Motor neuron (in vitro differentiated cells): ENCODE results near the gene THY1. TPM values are rescaled to one million over a fixed set of nuclear protein-coding genes. Genes with fewer than 3 reads are reported as not detected.
A peak's percentile ranks its signal among the peaks of the same experiment; 100 is the strongest.

ENCODE experiments used
- ATAC-seq, 8 experiments: fragments of 200-7000 bp; cut with Tn5 transposase; replicated peaks in 6 of 8; 2 replicates each; pipeline ENCODE4 v1.8.0; 2021; ENCODE audit warnings: mild to moderate bottlenecking in 8 of 8, moderate library complexity in 8 of 8
- H3K27ac ChIP-seq, 2 donors: fragments of 250-450 bp; sonication (Bioruptor Pico); 2 replicates each; pipeline ENCODE4 v1.9.0; 2021; ENCODE audit warnings: antibody characterized with exemption in 2 of 2, mild to moderate bottlenecking in 2 of 2, moderate library complexity in 1 of 2
- H3K4me1 ChIP-seq, 2 donors: fragments of 250-450 bp; sonication (Bioruptor Pico); replicated peaks in 1 of 2; 2 replicates each; pipeline ENCODE4 v1.6.1; 2021; ENCODE audit warnings: antibody characterized with exemption in 2 of 2, mild to moderate bottlenecking in 2 of 2, moderate library complexity in 1 of 2
- H3K4me3 ChIP-seq, 5 donors: fragments of 250-450 bp; sonication (Bioruptor Pico); 2 replicates each; pipeline ENCODE4 v1.9.0; 2021; ENCODE audit warnings: antibody characterized with exemption in 5 of 5, mild to moderate bottlenecking in 5 of 5, moderate library complexity in 4 of 5
- WGBS, 10 experiments: fragments of 450-650 bp; shearing (Covaris generic); methylation state at CpG; one replicate each; pipeline ENCODE4 v1.0.0; 2022; 5-methylcytosine and 5-hydroxymethylcytosine counted together
- in situ Hi-C, 9 experiments: fragments of 400-800 bp; cut with MboI; loops; one replicate each; pipeline ENCODE4 v1.15.0; 2021; ENCODE audit warnings: low sequenced_read_pairs in 9 of 9, low pct_unique_long_range_greater_than_20kb in 2 of 9; ENCODE audit not compliant: unreplicated experiment in 9 of 9
- total RNA-seq, 8 experiments: library from RNA; unstranded; fragments of 300-600 nt; gene quantifications; 2 replicates each; pipeline versions ENCODE4 v1.2.3 to v1.2.4, GENCODE V29; 2022

THY1 gene
- total RNA-seq, 8 experiments from 2014 or later, result 19.8 to 575 (median 31.3) TPM

DNA sequence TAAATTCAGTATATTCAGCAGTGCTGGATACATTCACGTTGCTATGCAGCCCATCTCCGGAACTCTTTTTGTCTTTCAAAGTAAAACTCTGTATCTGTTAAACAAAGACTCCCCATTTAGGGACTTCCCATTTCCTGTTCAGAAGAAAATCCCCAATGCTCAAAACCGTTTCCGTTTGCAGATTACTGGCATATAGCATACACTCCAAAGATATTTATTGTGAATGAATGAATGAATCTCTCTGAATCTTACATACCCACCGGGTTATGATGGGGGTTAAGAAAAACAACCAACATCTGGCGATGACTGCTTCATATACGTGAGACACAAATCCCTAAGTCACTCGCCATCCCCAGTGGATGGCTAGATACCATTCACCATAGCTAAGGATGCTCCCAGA, 1.6 kb downstream of the THY1 start:
- 2 to 35% (median 13%) methylated on average over 1 to 8 of the region's 8 CpGs for WGBS, 10 experiments
- peak overlapping the region; percentile 52 to 86 (median 57) for H3K4me3 ChIP-seq
- in situ Hi-C loops, result no loop called here
- ATAC-seq, result no peak
- H3K4me1 ChIP-seq, result peaks cover 12% of the 10 kb centered on the region in 2 donors
- peak overlapping the region in 1 of 2 donors; percentile 59 for H3K27ac ChIP-seq

DNA sequence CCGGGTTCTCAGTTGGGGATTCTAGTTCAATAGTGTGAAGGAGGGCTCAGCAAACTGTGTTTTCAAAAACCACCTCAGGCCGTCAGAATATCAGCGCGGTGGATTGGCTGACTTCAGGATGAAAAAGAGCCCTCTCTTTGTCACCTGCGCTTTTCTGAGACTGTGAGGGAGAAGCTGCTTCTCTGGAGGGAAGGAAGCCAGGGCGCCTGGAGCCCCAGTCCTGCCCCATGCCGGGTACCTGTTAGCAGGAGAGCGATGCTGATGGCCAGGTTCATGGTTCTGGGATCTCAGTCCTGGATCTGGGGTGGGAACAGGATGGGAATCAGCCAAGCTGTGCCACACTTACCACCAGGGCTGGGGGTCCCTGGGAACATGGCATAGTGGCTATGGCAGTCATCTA, 2.3 kb downstream of the THY1 start:
- H3K4me3 ChIP-seq, result peak overlapping the region in 2 of 5 donors; percentile 52 to 57
- no peak for ATAC-seq
- no peak overlapping the region for H3K27ac ChIP-seq
- H3K4me1 ChIP-seq, result peaks cover 12% of the 10 kb centered on the region in 2 donors
- 69 to 100% (median 81%) methylated on average over 1 to 7 of the region's 8 CpGs; no CpG with 5 or more reads in 3 of the 10 experiments for WGBS, 10 experiments
- in situ Hi-C loops, result no loop called here

DNA sequence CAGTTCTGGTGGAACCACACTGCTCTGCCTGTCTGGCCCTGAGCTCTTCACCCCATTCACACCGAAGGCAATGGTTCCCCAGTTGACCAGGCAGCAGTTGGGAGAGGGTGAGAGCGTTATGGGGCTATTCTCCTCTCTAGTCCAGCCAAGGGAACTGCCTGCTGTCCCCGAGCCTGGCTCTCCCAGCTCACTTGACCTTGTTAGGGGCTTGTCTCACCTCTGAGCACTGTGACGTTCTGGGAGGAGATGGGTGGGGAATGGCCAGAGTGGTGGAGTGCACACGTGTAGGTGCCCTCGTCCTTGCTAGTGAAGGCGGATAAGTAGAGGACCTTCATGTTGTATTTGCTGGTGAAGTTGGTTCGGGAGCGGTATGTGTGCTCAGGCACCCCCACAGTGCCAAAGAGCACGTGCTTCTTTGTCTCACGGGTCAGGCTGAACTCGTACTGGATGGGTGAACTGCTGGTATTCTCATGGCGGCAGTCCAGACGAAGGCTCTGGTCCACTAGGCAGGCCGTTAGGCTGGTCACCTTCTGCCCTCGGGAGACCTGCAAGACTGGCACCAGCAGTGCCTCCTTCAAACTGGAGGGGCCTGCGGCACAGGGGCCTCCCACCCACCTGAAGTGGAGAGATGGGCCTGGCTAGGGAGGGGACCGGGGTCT, 3.0 kb downstream of the THY1 start:
- Histone ChIP-seq H3K27ac (no peak overlapping the region), H3K4me1 (peaks cover 12% of the 10 kb centered on the region in 2 donors), H3K4me3 (no peak overlapping the region)
- in situ Hi-C loops, result no loop called here
- WGBS, 10 experiments, result 40 to 100% (median 94%) methylated on average over 1 to 12 of the region's 18 CpGs; no CpG with 5 or more reads in 7 of the 10 experiments
- no peak for ATAC-seq

DNA sequence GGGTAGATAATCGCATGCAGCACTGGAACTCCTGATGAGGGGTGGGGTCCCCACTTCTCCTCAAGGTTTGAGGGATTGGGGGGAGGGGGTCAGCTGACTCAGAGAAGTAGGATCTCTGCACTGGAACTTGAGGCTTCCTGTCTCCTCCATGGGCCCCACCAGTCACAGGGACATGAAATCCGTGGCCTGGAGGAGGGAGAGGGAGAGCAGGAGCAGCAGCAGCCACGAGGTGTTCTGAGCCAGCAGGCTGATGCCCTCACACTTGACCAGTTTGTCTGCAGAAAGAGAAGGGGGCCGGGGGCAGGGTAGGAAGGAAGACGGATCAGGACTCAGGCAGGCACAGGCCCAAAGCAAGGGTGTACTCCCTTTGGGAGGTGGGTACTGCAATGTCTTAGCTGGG, 3.7 kb downstream of the THY1 start:
- ATAC-seq, result no peak
- Histone ChIP-seq H3K4me3 (no peak overlapping the region), H3K27ac (no peak overlapping the region), H3K4me1 (peaks cover 12% of the 10 kb centered on the region in 2 donors)
- in situ Hi-C loops, result no loop called here
- WGBS, 10 experiments, result 80 to 100% methylated on average over 1 of the region's 5 CpGs; no CpG with 5 or more reads in 8 of the 10 experiments

DNA sequence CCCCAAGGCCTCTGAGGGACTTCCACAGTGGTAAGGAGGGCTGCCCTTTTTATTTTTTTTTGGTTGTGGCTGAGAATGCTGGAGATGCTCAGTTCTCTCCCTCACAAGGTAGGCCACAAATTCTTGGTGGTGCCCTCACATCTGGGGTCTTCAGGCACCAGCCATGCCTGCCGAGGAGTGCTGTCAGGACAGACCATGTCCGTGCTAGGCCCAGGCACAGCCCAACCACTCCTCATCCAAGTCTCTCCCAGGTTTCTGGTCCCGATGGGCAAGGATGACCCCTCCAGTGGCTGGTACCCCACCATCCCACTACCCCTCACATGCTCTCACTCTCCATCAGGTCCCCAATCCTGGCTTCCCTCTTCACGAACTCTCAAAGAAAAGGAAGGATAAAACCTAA, 4.2 kb downstream of the THY1 start:
- no peak for ATAC-seq
- WGBS, 10 experiments, result 93 to 100% methylated on average over 2 of the region's 4 CpGs; no CpG with 5 or more reads in 8 of the 10 experiments
- no peak overlapping the region for H3K27ac ChIP-seq

DNA sequence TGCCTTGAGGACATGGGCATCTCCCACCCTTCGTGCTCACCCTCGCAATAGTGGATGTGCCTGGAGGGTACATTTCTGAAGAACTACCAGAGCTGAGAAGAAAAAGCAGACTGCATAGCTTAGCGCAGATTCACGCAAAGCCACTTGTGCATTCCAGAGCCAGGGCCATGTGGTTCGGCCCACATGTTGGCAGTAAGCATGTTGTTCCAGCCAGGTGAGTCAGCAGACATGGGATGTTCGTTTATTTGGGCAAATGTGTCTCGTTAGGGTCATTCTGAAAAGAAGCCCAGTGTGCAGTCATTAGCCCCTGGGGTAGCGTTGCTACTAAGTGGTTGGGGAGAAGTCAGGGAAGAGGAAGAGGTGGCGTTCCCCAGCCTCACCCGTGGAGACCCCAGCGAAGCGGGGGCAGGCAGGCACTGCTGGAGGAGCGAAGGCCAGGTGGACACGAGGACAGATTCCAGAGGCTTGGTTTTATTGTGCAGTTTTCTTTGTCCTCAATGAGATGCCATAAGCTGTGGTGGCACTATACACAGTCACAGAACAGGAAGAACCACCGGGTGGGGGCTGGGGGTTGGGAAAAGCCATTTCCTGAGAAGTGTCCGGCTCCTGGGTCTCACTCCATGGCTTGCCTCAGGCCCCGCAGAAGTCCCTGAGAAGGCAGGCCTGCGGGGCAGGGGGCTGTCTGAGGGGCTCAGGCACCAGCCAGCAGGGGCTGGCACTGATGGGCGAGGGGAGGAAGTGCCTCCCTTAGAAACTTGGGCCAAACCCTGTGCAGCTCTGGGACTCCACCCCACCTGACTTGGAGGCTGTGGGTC, 5.0 kb downstream of the THY1 start:
- Histone ChIP-seq H3K4me1 (peaks cover 9 to 10% of the 10 kb centered on the region in 2 donors), H3K4me3 (no peak overlapping the region), H3K27ac (no peak overlapping the region)
- in situ Hi-C loops, result no loop called here
- peak in 2 of 8 experiments; percentile 4 to 7 for ATAC-seq
- 8 to 80% (median 80%) methylated on average over 1 to 13 of the region's 19 CpGs; no CpG with 5 or more reads in 4 of the 10 experiments for WGBS, 10 experiments

More for the DNA sequence above, 4.2 kb downstream of the THY1 start:
- in situ Hi-C loops, result no loop called here
- H3K4me3 ChIP-seq, result no peak overlapping the region
- H3K4me1 ChIP-seq, result peaks cover 12% of the 10 kb centered on the region in 2 donors

DNA sequence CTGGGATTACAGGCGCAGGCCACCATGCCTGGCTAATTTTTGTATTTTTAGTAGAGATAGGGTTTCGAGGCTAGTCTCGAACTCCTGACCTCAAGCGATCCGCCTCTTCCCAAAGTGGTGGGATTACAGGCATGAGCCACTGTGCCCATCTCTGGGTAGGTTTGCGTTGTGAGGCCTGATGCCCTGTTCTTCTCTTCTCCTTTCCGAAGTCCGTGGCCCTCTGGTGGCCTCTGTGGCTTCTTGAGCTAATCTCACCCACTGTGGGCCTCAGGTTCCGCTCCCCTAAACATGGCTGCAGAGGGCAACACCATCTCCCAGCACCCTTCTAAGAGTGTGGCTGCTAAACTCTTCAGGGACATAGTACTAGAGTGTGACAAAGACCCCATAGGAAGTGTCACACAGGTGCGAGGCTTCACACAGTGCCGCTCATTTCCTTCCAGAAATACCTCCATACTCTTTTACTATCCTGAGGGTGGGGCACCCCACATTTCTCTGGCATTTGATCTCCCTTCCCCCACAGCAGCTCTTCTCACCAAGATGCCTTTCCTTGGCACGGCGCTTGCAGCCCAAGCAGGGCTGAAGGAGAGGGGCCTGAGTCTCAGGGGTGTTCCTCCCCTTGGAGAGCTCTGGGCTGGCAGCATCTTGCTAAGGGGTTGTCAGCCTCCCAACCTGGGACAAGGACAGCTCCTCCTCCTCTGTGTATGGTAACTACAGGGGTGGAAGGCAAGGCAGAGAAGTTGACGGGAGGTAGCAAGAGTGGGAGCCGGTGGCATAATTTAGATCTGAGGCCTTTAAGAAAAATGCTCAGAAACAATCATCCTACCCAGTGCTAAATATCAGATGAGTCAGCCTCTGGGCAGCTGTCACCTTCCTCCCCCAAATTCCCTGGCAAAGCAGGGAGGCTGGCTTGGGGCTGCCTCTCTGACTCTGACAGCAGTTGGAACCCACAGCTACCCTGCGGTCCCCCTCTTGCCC, 6.1 kb downstream of the THY1 start:
- in situ Hi-C loops, result no loop called here
- H3K4me1 ChIP-seq, result peaks cover 9 to 10% of the 10 kb centered on the region in 2 donors
- no peak overlapping the region for H3K4me3 ChIP-seq
- peak in 3 of 8 experiments; percentile 9 to 12 (median 11) for ATAC-seq
- H3K27ac ChIP-seq, result no peak overlapping the region
- 20 to 100% (median 86%) methylated on average over 1 to 7 of the region's 16 CpGs; no CpG with 5 or more reads in 2 of the 10 experiments for WGBS, 10 experiments

DNA sequence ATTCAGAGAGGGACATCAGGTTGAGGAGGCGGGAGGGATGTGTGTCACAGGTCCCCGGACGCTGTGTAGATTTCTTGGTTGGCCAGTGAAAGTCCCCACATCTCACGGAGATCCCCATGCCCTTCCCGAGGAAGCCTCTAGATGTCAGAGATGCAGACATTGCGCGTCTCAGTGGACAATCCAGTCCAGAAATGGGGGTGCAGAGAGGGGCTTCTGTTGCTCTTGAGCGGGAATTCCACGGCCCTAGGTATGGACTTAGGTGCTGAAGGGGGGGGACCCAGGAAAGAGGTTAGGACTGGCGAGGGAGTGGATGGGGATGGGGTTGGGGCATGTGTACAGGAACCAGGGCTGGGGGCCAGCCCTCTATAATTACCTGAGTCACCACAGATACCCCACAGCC, 7.0 kb downstream of the THY1 start:
- Histone ChIP-seq H3K27ac (no peak overlapping the region), H3K4me3 (no peak overlapping the region), H3K4me1 (peaks cover 4 to 5% of the 10 kb centered on the region in 2 donors)
- ATAC-seq, result peak in 3 of 8 experiments; percentile 1 to 10 (median 1)
- WGBS, 10 experiments, result 90 to 100% (median 100%) methylated on average over 1 to 4 of the region's 10 CpGs; no CpG with 5 or more reads in 5 of the 10 experiments
- in situ Hi-C loops, result no loop called here

DNA sequence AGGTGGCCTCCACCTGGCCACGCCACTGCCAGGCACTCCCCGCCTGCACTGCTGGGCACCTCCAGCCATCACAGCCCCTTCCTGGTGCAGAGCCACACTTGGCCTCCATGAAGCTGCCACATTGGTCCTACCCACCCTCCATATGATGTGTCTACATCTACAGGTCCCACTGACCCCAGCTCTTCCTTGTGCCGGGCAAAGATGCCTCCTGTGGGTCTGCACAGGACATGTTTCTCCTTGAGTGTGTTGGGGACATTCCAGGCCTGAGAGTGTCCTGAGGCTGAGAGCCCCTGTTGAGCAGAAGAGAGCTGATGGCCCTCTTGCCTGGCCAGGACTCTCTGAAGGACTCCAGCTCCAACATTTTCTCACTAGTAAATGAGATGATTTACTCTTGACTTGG, 7.5 kb downstream of the THY1 start:
- WGBS, 10 experiments, result 88 to 100% (median 94%) methylated on average over 2 to 3 of the region's 3 CpGs; no CpG with 5 or more reads in 6 of the 10 experiments

DNA sequence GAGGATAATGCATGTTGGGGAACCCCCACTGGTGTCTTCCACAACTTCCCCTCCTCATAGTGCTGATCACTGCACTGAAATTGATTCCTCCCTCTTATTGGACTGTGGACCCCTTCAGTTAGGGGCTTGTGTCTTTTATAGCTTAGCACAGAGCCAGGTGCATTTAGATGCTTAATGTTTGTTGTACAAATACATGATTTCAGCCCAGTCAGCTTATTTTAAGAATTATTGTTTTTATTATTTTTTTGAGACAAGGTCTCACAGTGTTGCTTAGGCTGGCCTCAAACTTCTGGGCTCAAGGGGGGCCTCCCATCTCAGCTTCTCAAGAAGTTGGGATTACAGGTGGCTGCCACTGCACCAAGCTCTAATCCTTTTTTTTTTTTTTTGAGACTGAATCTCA, 8.2 kb downstream of the THY1 start:
- no peak for ATAC-seq
- no peak overlapping the region for H3K27ac ChIP-seq
- in situ Hi-C loops, result no loop called here
- H3K4me1 ChIP-seq, result no peaks in the 10 kb centered on the region
- no peak overlapping the region for H3K4me3 ChIP-seq

More for the DNA sequence above, 7.5 kb downstream of the THY1 start:
- Histone ChIP-seq H3K4me3 (no peak overlapping the region), H3K4me1 (peaks cover 0 to under 1% of the 10 kb centered on the region in 2 donors), H3K27ac (no peak overlapping the region)
- in situ Hi-C loops, result no loop called here
- peak in 1 of 8 experiments; percentile 11 for ATAC-seq

DNA sequence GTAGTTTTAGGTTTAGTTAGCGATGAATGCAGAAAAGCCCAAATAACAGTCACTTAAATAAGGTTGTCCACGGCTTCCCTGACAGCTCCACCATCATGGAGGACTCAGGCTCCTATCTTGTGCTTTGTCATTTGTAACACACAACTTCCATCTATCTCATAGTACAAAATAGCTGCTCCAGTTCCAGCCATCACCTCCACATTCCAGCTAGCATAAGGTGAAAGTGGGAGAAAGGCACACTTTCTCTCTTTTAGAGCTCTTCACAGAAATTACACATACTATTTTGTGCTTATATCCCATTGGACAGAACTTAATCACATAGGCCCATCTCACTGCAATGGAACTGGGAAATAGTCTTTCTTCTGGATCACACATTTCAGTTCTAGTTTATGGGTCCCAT, 8.7 kb downstream of the THY1 start:
- WGBS, 10 experiments, result 71 to 100% (median 95%) methylated on average over 1 to 2 of the region's 2 CpGs; no CpG with 5 or more reads in 2 of the 10 experiments
- no peak overlapping the region for H3K27ac ChIP-seq
- H3K4me3 ChIP-seq, result no peak overlapping the region
- in situ Hi-C loops, result no loop called here
- no peak for ATAC-seq
- H3K4me1 ChIP-seq, result no peaks in the 10 kb centered on the region

DNA sequence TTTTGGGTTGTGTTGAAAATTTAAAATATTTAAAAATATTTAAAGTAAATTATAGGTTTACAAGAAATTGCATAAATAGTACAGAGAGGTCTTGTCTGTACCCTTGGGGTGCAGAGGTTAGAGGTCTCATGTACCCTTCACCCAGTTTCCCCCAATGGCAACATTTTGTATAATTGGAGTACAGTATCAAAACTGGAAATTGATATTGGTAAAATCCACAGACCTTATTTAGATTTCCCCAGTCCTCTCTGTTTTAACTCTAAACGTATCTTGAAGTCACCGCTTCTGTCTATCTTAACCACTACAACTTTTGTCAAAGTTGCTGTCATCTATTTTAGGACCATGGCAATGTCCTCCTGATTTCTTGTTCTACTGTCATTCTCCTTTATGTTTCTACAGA, 10.9 kb downstream of the THY1 start:
- H3K4me1 ChIP-seq, result no peaks in the 10 kb centered on the region
- H3K4me3 ChIP-seq, result no peak overlapping the region
- 70 to 100% (median 87%) methylated on average over 2 of the region's 2 CpGs; no CpG with 5 or more reads in 2 of the 10 experiments for WGBS, 10 experiments
- in situ Hi-C loops, result no loop called here
- ATAC-seq, result no peak
- H3K27ac ChIP-seq, result no peak overlapping the region
